ENCODE measurements around the gene RAET1E.

DNA sequence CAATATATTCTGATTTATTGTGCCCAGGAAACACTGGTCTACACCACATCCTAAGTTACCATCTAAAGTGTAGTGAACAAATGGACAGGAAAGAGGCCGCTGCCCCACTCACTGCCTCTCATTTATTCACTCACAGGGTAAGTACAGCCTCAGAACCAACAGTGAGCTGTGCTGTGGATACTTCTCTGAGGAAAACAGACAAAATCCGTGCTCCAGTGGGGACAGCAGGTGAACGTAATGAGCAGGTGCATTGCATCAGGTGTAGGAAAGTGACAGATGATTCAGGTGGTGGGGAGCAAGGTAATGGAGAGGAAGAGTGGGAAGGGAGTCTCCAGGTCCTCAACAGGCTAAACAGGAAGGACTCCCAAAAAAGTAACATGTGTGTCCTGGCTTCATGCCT is 35.5 kb upstream of the RAET1E start:
- TF ChIP-seq, protein P1, sequence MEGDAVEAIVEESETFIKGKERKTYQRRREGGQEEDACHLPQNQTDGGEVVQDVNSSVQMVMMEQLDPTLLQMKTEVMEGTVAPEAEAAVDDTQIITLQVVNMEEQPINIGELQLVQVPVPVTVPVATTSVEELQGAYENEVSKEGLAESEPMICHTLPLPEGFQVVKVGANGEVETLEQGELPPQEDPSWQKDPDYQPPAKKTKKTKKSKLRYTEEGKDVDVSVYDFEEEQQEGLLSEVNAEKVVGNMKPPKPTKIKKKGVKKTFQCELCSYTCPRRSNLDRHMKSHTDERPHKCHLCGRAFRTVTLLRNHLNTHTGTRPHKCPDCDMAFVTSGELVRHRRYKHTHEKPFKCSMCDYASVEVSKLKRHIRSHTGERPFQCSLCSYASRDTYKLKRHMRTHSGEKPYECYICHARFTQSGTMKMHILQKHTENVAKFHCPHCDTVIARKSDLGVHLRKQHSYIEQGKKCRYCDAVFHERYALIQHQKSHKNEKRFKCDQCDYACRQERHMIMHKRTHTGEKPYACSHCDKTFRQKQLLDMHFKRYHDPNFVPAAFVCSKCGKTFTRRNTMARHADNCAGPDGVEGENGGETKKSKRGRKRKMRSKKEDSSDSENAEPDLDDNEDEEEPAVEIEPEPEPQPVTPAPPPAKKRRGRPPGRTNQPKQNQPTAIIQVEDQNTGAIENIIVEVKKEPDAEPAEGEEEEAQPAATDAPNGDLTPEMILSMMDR (IDR thresholded peaks at IDR 0.05 in 2 of 3, conservative IDR thresholded peaks at IDR 0.05 in 1 of 3; ENCODE audit: insufficient read depth in 2 of 3, low read depth in 1 of 3, low read length in 3 of 3): no peak
- TF ChIP-seq YY1 (IDR thresholded peaks at IDR 0.05; ENCODE audit: borderline replicate concordance in 1 of 3, control insufficient read depth in 1 of 3, extremely low read depth in 1 of 3, insufficient read depth in 3 of 3, insufficient read length in 1 of 3, insufficient replicate concordance in 2 of 3, low read depth in 1 of 3, low read length in 2 of 3): no peak
- TF ChIP-seq, protein P2, sequence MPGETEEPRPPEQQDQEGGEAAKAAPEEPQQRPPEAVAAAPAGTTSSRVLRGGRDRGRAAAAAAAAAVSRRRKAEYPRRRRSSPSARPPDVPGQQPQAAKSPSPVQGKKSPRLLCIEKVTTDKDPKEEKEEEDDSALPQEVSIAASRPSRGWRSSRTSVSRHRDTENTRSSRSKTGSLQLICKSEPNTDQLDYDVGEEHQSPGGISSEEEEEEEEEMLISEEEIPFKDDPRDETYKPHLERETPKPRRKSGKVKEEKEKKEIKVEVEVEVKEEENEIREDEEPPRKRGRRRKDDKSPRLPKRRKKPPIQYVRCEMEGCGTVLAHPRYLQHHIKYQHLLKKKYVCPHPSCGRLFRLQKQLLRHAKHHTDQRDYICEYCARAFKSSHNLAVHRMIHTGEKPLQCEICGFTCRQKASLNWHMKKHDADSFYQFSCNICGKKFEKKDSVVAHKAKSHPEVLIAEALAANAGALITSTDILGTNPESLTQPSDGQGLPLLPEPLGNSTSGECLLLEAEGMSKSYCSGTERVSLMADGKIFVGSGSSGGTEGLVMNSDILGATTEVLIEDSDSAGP (CRISPR knock-in tag; IDR thresholded peaks at IDR 0.05): no peak
- TF ChIP-seq SMC3 (conservative IDR thresholded peaks at IDR 0.05; ENCODE audit: insufficient read depth, low read depth, low read length): no peak
- no peak for TF ChIP-seq ATF7 (IDR thresholded peaks at IDR 0.05)

Data from K562 (cell line).